Parathyroid adenoma (tissue), 2 donors: ENCODE results near the gene SLC16A6.
A peak's percentile ranks its signal among the peaks of the same experiment; 100 is the strongest.

Experiments used
- H2AFZ ChIP-seq: fragments of 300-600 bp; sonication (generic); one replicate; pipeline ENCODE4 v1.7.0; 2017; ENCODE audit warnings: antibody characterized with exemption, mild to moderate bottlenecking
- H3K27ac ChIP-seq: fragments of 300-600 bp; sonication (generic); one replicate; pipeline ENCODE4 v1.7.0; 2017
- H3K27me3 ChIP-seq: fragments of 300-600 bp; sonication (generic); one replicate; pipeline ENCODE4 v1.7.0; 2017; ENCODE audit warnings: low read length; ENCODE audit not compliant: control insufficient read depth, insufficient read depth
- H3K36me3 ChIP-seq: fragments of 300-600 bp; sonication (generic); one replicate; pipeline ENCODE4 v1.7.0; 2017; ENCODE audit warnings: low read length; ENCODE audit not compliant: control insufficient read depth, insufficient read depth
- H3K4me1 ChIP-seq: fragments of 300-600 bp; sonication (generic); one replicate; pipeline ENCODE4 v1.7.0; 2017; ENCODE audit warnings: control low read depth
- H3K4me2 ChIP-seq: fragments of 300-600 bp; sonication (generic); one replicate; pipeline ENCODE4 v1.7.0; 2017; ENCODE audit warnings: low read length
- H3K4me3 ChIP-seq: fragments of 300-600 bp; sonication (generic); one replicate; pipeline ENCODE4 v1.7.0; 2017; ENCODE audit warnings: low read depth, low read length
- H3K79me2 ChIP-seq: fragments of 300-600 bp; sonication (generic); one replicate; pipeline ENCODE4 v1.7.0; 2017; ENCODE audit warnings: control low read depth
- H3K9ac ChIP-seq: fragments of 300-600 bp; sonication (generic); one replicate; pipeline ENCODE4 v1.7.0; 2017; ENCODE audit warnings: mild to moderate bottlenecking
- H3K9me3 ChIP-seq: fragments of 300-600 bp; sonication (generic); one replicate; pipeline ENCODE4 v1.7.0; 2017; ENCODE audit warnings: low read length; ENCODE audit not compliant: control insufficient read depth
- TF ChIP-seq, protein P1 (sequence below): fragments of 300-600 bp; sonication (generic); IDR thresholded peaks from one replicate; pipeline ENCODE4 v1.7.0; 2017; ENCODE audit warnings: antibody characterized with exemption, mild to moderate bottlenecking
- donor health status: primary hyperparathyroidism.

Gene SLC16A6

DNA sequence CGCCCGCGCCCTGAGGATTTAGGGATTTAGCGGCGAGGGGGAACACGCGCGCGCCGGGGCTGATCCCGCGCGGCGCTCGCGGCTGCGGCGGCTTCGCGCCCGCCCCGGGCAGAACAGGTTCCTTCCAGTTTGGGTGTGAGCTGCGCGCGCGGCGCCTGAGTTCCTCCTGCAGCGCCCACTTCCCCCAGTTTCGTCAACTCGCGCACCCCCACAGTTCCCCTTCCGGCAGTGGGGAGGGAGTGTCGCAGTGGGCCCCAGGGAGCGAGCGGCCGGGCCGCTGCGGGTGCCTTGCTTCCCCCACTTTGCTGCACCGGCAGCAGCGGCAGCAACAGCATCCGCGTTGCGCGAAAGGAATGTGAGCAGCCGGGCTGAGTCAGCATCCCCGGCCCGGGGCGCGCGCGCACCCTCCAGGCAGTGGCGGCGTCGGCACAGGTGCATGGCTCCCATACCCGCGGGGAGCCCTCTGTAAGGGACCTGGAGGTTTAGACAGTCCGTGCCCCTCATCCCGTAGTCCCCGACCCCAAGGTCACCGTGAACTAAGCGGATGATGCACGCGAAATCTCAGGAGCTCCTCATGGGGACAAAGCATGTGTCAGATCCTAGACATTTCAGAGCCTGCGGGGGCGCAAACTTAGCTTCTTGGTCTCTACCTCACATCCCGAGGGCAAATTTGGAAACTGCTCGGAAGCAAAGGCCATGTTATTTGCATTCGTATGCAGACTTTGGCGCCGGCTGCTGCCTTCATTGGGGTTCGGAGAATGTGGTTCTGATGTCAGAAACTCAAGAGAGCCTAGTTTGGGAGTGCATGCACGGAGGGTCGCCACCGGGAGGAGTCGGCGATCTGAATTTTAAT is 1.1 kb upstream of the SLC16A6 start:
- H3K36me3 ChIP-seq: no peaks in the 10 kb centered on the region
- no peaks in the 10 kb centered on the region for H3K79me2 ChIP-seq
- TF ChIP-seq, protein P1, sequence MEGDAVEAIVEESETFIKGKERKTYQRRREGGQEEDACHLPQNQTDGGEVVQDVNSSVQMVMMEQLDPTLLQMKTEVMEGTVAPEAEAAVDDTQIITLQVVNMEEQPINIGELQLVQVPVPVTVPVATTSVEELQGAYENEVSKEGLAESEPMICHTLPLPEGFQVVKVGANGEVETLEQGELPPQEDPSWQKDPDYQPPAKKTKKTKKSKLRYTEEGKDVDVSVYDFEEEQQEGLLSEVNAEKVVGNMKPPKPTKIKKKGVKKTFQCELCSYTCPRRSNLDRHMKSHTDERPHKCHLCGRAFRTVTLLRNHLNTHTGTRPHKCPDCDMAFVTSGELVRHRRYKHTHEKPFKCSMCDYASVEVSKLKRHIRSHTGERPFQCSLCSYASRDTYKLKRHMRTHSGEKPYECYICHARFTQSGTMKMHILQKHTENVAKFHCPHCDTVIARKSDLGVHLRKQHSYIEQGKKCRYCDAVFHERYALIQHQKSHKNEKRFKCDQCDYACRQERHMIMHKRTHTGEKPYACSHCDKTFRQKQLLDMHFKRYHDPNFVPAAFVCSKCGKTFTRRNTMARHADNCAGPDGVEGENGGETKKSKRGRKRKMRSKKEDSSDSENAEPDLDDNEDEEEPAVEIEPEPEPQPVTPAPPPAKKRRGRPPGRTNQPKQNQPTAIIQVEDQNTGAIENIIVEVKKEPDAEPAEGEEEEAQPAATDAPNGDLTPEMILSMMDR: no peak
- peak overlapping the region; percentile 89 for H2AFZ ChIP-seq
- H3K4me3 ChIP-seq: peak overlapping the region; percentile 67
- H3K9me3 ChIP-seq: no peaks in the 10 kb centered on the region
- H3K9ac ChIP-seq: no peak overlapping the region
- peak overlapping the region; percentile 12 for H3K27ac ChIP-seq
- H3K27me3 ChIP-seq: no peaks in the 10 kb centered on the region
- H3K4me1 ChIP-seq: peaks cover 4% of the 10 kb centered on the region
- H3K4me2 ChIP-seq: peak overlapping the region; percentile 93

DNA sequence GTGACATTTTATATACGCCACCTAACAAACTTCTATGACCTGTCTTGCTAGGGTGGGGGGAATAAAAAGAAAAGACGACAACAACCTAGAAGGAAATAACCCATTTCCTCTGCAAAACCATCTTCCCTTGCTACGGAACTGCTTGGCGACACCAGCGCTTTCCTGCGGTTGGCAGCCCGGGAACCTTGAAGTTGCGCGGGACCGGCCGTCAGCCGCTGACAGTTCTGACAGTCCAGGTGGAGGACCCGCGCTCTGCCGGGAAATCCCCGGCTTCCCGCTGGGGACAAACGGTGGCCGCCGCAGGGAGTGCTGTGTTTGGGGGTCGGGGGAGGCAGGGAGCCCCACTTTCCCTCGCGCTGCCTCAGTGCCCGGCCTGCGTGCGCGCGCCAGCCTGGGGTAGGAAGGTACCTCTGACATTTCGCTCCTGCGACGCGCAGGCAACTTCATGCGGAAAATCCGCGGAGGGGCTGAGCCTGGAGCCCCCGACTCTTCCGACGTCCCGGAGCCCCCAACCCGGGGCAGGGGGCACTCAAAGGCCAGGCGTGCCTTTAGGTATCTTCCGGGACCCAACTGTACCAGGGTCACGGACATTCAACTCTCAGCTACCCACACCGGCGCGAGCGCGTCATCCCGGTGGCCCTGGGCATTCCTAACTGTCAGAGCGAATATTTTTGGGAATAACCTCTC is 516 bp downstream of the SLC16A6 start:
- Histone ChIP-seq H3K4me2 (peak overlapping the region; percentile 65), H2AFZ (peak overlapping the region; percentile 62), H3K36me3 (no peaks in the 10 kb centered on the region), H3K9me3 (no peaks in the 10 kb centered on the region), H3K4me3 (peak overlapping the region; percentile 20), H3K4me1 (peaks cover 4% of the 10 kb centered on the region), H3K9ac (no peak overlapping the region), H3K27me3 (no peaks in the 10 kb centered on the region), H3K27ac (no peak overlapping the region), H3K79me2 (no peaks in the 10 kb centered on the region)
- TF ChIP-seq, protein P1: no peak

DNA sequence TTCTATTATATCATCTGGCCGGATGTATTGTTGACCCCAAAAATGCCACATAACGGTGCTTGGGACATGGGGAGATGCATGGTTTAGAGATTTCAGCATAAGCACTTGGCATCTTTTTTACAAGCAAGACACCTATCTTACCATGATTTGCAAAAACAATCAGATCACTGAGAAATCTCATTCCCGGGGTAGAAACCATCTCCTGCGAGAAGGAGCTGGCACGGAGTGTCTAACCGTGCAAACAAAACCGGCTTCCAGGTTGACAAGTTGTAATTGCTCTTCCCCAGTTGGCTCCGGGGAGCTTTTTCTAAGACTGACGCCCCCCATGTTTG is 1.0 kb downstream of the SLC16A6 start:
- TF ChIP-seq, protein P1: no peak
- peaks cover 4% of the 10 kb centered on the region for H3K4me1 ChIP-seq
- H3K4me2 ChIP-seq: no peak overlapping the region
- no peaks in the 10 kb centered on the region for H3K27me3 ChIP-seq
- no peaks in the 10 kb centered on the region for H3K9me3 ChIP-seq
- H3K36me3 ChIP-seq: no peaks in the 10 kb centered on the region
- H3K4me3 ChIP-seq: peak overlapping the region; percentile 20
- no peaks in the 10 kb centered on the region for H3K79me2 ChIP-seq
- H3K9ac ChIP-seq: no peak overlapping the region
- H3K27ac ChIP-seq: no peak overlapping the region
- peak overlapping the region; percentile 62 for H2AFZ ChIP-seq

DNA sequence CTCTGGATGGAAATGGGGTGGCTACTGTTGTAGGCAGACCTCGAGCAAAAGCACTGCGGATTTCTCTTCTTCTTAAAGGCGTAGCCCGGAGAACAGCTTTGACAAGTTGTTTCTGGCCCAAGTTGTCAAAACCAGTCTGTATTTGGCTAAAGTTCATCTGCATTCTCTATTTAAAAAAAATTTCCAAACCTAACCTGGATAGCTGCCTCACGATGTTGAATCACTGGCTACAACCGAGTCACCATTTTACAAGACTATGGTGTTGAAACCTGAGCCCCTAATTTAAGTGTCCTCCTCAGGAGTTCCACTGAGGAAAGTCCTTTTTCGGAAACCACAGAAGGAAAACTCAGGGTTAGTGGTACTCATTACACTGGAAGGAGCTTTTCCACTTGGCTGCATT is 1.5 kb downstream of the SLC16A6 start:
- TF ChIP-seq, protein P1: no peak
- Histone ChIP-seq H3K9me3 (no peaks in the 10 kb centered on the region), H3K4me2 (no peak overlapping the region), H3K36me3 (no peaks in the 10 kb centered on the region), H3K4me1 (peaks cover 4% of the 10 kb centered on the region), H3K4me3 (no peak overlapping the region), H3K9ac (no peak overlapping the region), H3K27me3 (no peaks in the 10 kb centered on the region), H3K27ac (no peak overlapping the region), H2AFZ (no peak overlapping the region), H3K79me2 (no peaks in the 10 kb centered on the region)
